GM21447 (cell line): ENCODE results near the gene WNK2.
"Not testable (repeated sequence)": the region's sequence is repeated elsewhere in the genome, so short reads cannot be mapped to it uniquely, and the experiment has no call there.

ENCODE experiments used
- ATAC-seq: cut with Tn5 transposase; IDR thresholded peaks from one replicate; pipeline ENCODE4 v1.9.1; 2021; ENCODE audit not compliant: unreplicated experiment

The WNK2 gene

DNA sequence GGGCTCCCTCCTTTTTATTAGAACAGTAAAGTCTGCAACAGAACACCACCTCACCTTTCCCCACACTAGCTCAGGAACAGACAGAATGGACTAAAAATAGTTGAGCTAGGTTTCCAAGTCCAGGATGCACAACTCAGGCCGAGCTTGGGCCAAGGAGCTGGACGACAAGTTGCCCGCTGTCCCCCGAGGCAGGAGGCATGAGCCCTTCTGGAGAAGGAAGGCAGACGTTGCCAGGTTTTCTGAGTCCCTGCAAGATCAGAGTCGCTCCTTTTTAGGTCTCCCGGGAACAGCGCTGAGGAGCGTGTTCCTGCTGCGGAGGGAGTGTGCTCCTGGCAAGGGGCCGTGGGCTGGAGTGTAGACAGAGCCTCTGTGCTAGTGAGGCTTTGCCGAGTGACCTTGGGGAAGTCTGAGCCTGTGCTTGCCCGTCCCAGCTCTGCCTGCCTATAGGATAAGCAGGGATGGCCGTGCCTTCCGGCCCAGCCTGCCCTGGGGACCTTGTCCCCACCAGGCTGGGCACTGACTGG, 121.6 kb downstream of the WNK2 start:
- ATAC-seq: no peak

- ATAC-seq: no peak
Measured at GRCh38 chr9:93306081-93306480, 122.1 kb downstream of the WNK2 start.

GRCh38 chr9:93306579-93307091, 122.7 kb downstream of the WNK2 start:
- no peak for ATAC-seq

DNA sequence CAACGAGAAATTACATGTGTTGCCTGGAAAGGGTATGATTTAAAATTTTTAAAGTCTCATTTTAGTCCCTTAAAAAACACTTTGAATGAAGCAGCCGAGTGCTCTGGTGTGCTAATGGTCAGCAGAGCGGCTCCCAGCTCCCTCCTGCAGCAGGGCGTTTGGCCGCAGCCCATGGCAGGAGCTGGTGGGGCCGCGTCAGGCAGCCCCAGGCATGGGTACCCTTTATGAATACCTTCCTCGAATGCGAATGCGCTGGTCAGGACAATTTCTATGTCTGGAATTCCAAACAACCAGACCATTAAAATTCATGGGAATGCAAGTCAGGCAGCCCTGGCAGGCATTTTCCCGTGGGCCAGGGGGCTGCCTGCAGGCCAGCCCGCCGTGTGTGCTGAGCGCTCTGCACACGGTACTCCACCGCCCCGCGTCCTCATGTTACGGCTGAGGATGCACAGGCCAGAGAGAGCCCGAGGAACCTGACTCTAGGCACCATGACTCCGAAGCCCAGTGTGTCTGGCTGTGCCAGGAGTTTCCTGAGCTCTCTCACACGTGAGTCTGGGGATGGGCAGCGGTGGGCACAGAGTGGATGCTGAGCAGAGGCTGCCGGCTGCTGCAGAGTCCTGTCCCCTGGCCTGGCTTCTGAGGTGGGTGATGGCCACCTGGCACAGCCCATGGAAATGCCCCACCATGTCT, 123.7 kb downstream of the WNK2 start:
- ATAC-seq: no peak

DNA sequence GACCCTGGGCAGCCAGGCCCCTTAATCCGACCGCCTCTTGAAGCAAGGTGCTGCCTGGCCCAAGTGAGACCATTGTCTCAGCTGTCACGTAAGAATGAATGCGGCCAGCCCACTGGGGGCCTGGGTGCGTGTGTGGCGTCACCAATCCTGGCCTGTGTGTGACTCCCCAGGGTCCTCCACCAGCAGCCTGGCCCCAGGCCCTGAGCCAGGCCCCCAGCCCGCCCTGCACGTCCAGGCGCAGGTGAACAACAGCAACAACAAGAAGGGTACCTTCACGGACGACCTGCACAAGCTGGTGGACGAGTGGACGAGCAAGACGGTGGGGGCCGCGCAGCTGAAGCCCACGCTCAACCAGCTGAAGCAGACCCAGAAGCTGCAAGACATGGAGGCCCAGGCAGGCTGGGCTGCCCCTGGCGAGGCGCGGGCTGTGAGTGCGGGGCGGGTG, 124.2 kb downstream of the WNK2 start:
- no peak for ATAC-seq

DNA sequence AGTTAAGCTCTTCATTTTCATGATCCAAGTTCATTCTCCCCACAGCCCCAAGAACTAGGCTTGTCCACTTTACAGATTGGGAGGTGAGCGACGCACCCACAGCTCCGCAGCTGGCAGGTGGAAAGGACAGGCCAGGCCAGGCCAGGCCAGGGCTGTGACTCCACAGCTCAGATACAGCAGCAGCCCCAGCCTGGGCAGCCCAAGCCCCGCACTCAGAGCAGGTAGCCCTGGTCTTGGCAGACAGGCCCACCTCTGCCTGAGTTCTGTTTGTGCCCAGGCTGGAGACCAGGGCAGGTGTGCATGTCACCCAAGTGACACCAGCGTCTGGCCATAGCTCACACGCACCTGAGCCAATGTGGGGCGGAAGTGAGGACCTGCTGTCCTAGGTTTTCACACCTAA, 124.7 kb downstream of the WNK2 start:
- no peak for ATAC-seq

DNA sequence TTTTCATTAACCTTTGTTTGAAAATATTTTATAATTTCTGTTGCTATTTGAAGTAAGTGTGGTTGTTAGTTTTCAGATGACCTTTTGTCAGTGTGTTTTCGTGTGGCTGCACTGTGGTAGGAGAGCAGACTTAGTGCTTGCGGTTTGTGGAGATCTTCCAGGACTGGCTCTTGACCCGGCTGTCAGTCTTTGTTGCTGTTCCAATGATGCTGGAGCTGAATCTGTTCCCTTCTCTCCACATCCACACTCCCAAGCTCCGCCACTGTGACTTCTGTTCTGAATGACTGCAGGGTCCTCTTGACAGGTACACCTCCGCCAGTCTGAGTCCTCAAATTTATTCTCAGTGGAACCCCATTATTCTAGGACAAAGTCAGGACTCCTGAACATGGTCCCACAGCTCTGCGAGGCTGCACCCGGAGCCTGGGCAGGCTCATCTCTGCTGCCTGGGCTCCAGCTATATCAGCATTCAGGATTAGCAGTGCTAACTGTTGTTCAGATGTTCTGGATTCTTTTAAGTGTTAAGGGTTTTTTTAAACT, 126.0 kb downstream of the WNK2 start:
- ATAC-seq: no peak

- ATAC-seq: no peak
Measured at GRCh38 chr9:93315118-93315517, 131.2 kb downstream of the WNK2 start.

GRCh38 chr9:93315960-93316359, 132.0 kb downstream of the WNK2 start:
- no peak for ATAC-seq

DNA sequence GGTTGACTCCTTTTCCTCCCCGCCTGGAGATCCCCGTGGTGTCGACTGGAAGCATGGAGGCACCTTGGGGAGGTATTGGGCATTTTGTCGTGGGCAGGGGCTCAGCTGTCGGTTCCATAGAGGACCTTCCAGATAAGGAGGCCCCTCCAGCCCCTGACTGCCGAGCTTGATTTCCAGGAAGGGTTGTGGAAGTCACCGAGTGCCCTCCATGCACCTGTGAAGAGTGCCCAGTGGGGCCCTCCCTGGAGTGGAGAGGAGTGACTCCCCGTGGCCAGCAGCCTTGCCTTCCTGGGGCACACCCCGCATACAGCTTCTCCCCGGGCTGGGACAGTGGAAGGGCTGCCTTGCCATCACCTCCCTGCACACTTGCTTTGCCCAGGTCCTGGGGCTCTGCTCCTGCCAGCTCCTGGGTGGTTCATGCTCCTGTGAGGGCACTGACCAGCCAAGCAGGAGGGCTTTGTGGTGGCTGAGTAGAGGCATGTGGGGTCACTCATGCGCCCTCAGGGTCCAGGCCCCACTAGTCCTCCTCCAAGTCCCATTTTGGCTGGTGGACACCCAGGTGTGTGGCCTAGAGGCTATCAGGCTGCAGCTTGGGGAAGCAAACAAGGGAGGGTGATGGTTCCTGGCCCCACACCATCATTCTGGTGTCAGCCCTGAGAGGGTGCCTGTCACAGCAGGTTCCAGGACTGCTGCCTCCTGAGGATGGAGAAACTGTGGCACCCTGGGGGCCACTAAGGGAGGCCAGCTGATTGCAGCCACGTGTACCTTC, 133.0 kb downstream of the WNK2 start:
- no peak for ATAC-seq

GRCh38 chr9:93317495-93318094, 133.7 kb downstream of the WNK2 start:
- ATAC-seq: no peak

- no peak for ATAC-seq
Measured at GRCh38 chr9:93318480-93318879, 134.5 kb downstream of the WNK2 start.

- ATAC-seq: no peak
Measured at GRCh38 chr9:93319301-93319991, 135.5 kb downstream of the WNK2 start.

DNA sequence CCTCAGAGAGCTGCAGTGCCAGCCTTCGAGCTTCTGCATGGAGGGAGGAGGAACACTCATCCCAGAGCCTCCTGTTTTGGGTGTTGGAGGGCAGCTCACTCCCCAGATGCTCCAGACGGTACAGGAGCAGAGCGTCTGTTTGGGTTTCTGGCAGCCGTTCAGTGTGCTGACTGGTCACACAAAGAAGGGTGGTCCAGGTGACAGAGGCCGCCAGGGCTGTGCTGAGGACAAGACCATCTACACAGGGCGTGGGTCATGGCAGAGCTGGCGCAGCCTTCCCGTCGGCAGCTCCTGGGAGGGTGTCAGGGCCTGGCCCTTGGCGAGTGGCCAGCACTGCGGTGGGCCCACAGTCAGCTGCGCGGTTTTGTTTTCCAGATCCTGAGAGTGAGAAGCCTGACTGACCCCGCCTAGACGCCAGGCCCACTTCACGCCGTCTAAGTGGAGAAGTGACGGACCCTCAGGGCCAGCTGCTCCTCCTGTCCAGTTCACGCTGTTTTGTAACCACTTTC, 136.1 kb downstream of the WNK2 start:
- ATAC-seq: no peak

DNA sequence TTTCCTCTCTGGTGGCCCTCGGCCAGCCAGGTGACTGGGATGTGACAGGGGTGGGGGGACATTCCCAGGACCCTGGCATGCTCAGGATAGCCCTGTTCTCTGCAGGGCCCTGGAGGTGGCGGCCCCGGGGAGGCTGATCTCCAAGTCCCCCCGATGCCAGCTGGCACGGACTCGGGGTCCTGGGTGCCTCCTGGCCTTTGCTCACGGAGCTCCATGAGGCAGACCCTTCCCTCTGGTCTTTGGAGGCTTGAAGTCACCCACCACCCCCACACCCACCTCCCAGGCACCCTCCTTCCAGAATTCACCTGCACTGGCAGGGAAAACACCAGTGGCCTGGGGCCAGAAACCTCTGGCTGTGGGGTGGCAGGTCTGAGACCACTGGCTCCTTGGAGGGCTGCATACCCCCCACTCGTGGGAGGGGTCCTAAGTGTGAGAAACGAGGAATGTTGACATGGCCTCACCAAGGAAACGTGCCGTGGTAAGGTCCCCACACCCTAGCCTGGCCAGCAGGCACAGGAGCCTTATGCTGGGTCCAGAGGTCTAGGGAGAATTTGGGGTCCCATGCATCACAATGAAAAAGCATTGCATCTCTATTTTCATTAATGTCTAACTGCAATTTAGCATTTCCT, 136.8 kb downstream of the WNK2 start:
- no peak for ATAC-seq

DNA sequence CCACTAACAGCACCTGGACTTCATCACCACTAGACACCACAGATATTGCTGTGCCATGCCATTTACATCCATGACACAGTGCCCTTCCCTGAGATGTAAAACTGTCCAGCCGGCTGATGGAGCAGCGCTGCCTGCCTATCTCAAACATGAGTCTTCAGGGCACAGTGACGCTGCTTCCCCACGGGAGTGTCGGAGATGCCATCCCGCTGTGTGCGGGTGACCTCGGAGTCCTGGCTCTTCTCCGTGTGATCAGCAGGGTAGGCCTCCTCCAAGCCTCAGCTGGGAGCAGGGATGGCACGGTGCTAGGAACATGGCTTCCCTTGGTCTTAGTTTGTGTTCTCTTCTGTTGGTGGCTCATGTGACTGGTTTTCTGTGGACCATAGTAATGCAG, 137.3 kb downstream of the WNK2 start:
- no peak for ATAC-seq

DNA sequence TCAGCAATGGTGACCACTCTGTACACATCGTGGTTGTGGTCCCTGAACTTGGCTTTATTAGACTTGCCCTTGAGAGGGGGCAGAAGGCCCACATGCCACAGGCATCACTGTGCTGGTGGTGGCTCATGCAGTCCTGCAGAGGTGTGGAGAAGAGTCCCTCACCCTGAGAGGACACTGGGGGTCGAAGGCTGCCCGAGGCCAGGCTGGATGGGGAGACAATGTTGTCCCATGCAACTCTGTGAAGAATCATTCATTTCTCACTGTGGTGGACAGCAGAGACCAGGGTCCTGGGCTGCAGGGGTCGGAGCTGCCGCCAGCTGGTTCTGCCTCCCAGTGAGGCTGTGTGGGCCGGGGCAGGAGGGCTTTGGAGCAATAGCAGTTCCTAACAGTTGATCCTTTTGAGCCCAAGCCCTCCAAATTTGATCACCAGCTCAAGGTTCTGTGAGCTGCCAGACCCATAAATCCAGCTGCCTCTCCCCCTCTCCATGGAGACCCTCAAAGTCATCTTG, 139.6 kb downstream of the WNK2 start:
- not testable (repeated sequence) for ATAC-seq

DNA sequence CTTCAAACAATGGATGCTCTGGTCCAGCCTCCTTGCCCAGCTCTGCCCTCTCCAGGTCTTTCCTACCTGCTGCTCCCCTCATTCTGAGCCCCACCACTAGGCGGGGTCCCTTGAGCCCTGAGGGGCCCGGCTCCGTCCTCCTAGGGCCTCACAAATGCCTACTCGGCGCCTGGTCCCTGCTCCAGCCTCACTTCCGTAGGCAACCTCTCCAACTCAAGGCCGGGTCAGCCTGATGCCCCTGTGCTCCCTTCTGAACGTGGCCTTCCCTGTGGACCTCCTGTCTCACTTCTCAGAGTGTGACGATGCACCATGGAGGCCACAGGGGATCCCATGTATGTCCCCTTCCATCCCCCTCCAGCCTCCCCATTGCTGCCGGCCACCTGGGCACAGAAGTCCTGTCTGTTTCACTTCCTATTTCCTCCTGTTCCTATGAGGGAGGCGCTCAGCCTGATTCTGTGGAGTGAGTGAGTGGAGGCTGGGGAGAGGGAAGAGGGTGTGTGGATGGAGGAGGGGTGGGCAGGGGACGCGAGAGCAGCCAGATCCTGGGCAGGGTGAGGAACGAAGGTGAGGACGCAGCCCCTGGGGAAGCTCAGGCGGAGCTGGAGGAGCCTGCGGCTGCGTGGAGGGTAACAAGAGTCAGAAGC, 140.4 kb downstream of the WNK2 start:
- ATAC-seq: no peak

DNA sequence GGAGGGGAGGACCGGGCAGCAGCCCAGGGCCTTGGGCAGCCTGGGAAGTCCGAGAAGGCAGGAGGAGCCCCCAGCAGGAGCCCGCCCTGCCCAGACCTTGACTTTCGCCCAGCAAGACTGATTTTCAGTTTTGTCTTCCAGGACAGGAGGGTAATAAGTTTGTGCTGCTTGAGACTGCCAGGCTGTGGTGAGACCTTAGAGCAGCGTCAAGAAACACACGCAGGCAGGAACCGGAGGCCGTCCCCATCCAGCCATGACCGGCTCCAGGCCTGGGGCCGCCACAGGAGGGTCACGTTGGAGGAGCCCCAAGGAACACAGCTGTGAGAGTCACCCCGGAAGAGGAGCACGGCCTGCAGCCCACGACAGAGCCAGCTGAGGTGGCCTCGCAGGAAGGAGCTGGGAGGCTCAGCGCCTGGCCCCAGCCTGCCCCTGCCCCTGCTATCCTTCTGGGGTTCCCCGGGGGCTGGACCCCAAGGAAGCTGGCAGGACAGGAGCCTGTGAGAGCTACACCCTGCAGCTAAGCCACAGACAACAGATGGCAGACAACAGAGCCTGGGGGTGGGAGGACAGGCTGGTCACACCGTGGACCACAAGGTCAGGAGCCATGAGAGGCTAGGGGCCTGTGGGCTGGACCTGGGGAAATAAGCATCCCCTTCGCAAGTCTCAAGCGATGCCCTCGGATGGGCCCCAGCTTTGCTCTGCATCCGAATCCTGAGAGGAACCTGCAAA, 141.5 kb downstream of the WNK2 start:
- no peak for ATAC-seq
